Panc1 (cell line): ENCODE measurements around the gene DGCR8.

Experiments used
- POLR2AphosphoS5 ChIP-seq: IDR thresholded peaks from 2 replicates; pipeline ENCODE4 v1.6.1; 2012; ENCODE audit warnings: mild to moderate bottlenecking, low read depth, low read length, moderate library complexity
- SIN3A ChIP-seq: IDR thresholded peaks from 2 replicates; pipeline ENCODE4 v1.6.1; 2012; ENCODE audit warnings: low read depth, mild to moderate bottlenecking, low read length, moderate library complexity, borderline replicate concordance; ENCODE audit not compliant: insufficient read depth

DNA sequence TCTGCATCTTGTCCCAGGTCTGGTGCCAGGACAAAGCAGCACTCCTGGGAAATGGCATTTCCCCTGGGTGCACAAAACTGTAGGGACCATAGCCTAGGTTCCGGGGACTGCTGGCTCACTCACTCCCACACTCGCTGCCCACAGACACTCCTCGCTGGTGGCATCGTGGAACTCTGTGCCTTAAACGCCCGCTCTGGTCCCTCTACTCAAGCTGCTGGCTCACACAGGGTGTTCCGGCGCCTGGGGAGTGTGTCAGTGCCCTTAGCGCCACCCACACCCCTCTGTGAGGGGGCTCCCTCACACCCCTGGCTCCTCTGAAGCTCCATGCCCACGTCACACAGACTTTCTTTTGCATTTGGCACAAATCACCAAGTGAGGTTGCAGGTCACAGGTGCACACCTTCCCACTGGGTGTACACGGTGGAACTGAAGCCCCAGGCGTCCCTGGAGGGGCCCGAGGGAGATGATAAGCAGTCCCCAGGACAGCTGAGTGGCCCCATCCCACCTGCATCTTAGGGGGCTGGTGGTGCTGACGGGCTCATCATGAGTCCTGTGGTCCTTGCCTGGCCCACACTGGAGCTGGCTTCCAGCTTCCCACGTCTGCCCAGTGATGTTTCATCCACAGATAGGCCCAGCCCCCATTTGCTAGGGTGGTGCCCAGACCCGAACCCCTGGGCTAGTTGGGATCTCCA lies 23.2 kb upstream of the DGCR8 start:
- TF ChIP-seq SIN3A: no peak
- TF ChIP-seq POLR2AphosphoS5: no peak
